GM19467 (cell line): ENCODE measurements around the gene BRD8.
"Not testable (repeated sequence)": the region's sequence is repeated elsewhere in the genome, so short reads cannot be mapped to it uniquely, and the experiment has no call there.

ENCODE experiments used
- ATAC-seq: cut with Tn5 transposase; IDR thresholded peaks from one replicate; pipeline ENCODE4 v1.9.1; 2021; ENCODE audit warnings: mild to moderate bottlenecking, moderate library complexity; ENCODE audit not compliant: unreplicated experiment

Gene BRD8

GRCh38 chr5:138159666-138160065 is 18.8 kb downstream of the BRD8 start:
- ATAC-seq, result no peak

- no peak for ATAC-seq
These were observed 20.8 kb downstream of the BRD8 start for GRCh38 chr5:138157626-138158025.

DNA sequence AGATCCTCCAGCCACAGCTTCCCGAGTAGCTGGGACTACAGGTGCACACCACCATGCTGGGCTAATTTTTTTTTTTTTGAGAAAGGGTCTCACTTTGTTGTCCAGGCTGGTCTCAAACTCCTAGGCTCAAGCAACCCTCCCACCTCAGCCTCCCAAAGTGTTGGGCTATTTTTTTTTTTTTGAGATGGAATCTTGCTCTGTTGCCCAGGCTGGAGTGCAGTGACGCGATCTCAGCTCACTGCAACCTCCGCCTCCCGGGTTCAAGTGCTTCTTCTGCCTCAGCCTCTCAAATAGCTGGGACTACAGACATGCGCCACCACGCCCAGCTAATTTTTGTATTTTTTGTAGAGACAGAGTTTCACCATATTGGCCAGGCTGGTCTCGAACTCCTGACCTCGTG is 22.5 kb downstream of the BRD8 start:
- not testable (repeated sequence) for ATAC-seq

GRCh38 chr5:138149530-138149929 is 28.9 kb downstream of the BRD8 start:
- ATAC-seq, result no peak

GRCh38 chr5:138148811-138149210 is 29.6 kb downstream of the BRD8 start:
- no peak for ATAC-seq

- not testable (repeated sequence) for ATAC-seq
These were observed 34.9 kb downstream of the BRD8 start for GRCh38 chr5:138143578-138143977.

DNA sequence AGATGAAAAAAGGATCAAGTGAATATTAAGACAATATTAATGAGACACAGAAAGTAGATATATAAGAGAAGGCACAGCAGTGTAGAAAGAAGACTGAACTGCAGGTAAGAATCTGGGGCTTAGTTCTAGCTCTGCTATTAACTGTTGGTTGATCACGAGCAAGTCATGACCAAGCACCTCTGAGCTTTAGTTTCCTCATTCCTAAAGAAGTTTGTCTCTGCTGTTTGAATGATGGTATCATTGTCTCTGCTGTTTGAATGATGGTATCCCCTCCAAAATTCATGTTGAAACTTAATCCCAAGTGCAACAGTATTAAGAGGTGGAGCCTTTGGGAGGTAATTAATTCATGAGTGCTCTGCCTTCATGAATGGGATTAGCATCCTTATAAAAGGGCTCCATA is 36.7 kb downstream of the BRD8 start:
- no peak for ATAC-seq

DNA sequence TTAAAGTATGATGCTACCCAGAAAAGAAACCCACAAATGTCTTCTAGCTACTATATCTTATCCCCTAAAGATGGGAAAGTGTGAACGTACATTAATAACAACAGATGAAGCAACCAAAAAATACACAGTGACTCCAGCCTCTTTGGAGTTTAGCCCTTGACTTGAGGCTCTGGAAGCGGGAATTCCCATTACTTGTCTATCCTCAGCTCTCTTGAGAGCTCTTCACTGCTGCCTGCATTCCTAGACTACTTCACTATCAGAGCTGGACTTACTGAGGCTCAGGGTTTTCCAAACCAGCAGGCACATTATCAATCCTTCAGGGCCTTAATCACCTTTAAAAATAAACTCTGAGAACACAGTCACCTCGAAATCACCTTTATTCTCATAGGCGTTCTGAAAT is 38.2 kb downstream of the BRD8 start:
- no peak for ATAC-seq

GRCh38 chr5:138139781-138140090 is 38.7 kb downstream of the BRD8 start:
- no peak for ATAC-seq

GRCh38 chr5:138138949-138139780 is 39.3 kb downstream of the BRD8 start, which contains the start of gene NME5:
TSS of gene NME5 (minus strand) at chr5:138139428. CDS start at chr5:138138780, 648 bp downstream.
- ATAC-seq, result no peak

DNA sequence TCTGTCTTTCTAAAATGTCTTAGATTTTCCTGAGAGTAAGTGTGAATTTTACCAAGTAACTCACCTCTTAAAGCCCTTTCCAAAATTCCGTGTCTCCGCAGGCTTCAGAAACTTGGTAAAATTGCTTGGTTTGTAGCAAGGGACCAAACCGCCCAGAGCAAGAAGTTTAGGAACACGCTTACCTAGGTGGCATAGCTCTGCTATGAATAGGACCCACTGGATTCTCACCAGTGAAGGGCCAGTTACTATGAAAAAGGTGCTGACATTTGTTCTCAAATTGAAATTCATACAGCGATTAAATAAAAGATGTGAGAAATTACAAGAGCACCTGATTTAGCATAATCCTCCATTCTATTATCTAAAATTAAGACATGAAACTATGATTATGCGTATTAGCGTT is 45.9 kb downstream of the BRD8 start:
- ATAC-seq, result no peak

DNA sequence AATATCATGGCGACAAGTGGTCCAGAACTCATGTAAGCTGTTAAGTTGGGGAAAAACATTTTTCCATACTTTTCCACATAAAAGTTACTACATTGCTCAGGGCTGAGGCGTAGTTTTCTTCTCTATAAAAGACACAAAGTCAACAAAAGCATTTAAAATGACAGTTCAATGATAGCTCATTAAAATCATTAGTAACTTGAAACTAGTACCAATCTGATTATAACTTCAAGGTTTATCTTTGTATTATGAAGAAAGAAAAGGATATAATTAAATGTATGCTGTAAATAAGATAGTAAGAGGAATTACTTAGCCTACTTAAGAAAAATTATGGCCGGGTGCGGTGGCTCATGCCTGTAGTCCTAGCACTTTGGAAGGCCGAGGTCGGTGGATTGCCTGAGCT is 49.1 kb downstream of the BRD8 start:
- no peak for ATAC-seq

DNA sequence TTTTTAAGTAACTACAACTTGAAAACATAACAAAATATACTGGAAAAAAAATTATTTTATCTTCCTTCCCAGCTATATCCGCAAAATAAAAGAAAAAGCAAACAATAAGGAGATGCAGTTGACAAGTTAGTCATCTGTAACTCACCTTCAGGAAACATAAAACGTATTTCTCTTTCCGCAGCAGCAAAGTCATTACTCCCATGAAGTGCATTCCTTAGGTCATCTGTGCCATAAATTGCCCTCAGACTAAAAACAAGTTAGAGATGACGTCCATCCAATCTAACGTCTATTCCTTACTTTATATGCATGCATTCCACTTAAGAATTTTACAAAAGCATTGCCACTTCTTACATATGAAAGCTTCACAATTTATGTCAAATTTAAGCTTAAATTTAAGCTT is 50.1 kb downstream of the BRD8 start:
- ATAC-seq, result no peak

- ATAC-seq, result no peak
These were observed 63.2 kb downstream of the BRD8 start for GRCh38 chr5:138115254-138115653.

- ATAC-seq, result no peak
These were observed 66.5 kb downstream of the BRD8 start for GRCh38 chr5:138111937-138112336.

- ATAC-seq, result no peak
These were observed 67.2 kb downstream of the BRD8 start for GRCh38 chr5:138111181-138111580.

GRCh38 chr5:138110266-138110963 is 68.0 kb downstream of the BRD8 start:
- ATAC-seq, result no peak

DNA sequence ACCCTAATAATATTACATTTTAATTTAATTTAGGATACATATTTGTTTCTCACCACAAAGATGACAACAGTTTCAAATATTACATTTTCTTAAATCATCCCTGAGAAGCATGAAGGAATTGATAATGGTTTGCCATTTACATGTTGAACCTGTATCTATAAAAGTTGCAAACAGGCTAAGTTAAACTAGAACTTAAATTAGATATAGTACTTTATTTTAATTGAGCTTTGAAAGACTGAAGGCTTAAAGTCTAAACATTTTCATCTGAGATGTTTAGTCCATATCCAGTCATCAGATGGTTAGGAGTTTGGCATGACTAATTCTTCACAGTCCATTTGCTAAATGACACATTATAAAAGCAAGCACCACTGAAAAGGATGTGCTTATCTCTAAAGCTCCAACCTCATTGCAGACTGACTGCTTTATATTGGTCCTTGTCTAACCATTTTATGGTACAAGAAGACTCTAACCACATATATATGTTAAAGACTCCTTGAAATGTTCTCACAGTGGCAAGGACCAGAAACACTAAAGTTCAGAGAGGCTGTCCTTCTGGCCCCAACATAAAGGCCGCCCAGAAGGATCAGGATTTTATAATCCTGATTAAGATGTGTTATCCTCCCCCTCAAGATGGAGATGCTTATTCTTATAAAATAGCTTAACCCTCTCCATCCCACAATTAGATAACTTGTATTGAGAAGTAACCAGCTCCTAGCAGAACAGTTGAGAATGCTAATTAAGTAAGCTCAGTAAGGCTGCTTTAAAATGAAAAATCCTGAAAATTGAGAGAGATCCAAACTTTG is 68.8 kb downstream of the BRD8 start:
- no peak for ATAC-seq

DNA sequence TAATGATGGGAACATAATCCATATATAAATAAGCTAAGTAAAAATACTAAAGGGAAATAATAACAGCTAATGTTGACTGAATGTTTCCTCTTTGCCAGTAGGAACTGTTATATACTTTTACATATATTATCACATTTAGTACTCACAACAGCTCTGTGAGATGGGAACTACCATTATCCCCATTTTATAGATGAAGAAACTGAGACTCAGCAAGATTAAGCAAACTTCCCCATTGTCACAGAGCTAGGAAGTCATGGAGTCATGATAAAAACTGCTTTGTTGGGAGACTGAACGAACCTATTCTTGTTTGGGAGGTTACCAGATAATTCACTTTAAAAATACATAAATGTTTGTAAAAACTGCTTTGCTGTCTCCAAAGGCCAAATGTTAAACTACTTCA is 71.2 kb downstream of the BRD8 start:
- ATAC-seq, result no peak

DNA sequence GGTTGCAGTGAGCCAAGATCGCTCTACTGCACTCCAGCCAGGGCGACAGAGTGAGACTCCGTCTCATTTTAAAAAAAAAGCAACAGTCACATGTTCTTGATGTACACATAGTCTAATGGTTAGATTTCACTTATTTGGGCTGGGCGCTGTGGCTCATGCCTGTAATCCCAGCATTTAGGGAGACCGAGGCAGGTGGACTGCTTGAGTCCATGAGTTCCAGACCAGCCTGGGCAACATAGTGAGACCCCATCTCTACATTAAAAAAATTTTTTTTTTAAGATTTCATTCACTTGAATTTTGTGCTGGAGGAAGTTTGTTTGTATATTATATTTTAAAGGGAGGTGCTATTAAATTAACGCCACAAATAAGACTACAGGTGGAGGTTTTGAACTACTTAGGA is 72.7 kb downstream of the BRD8 start:
- ATAC-seq, result no peak

GRCh38 chr5:138103319-138103637 is 75.2 kb downstream of the BRD8 start:
- no peak for ATAC-seq
